Lower lobe of right lung (tissue), 2 donors: Measurements from ENCODE around the gene TXNDC2. TPM values are rescaled to one million over a fixed set of nuclear protein-coding genes. Genes with fewer than 3 reads are reported as not detected.

Experiments used
- ATAC-seq, 2 donors: fragments of 200-7000 bp; cut with Tn5 transposase; one replicate each; pipeline ENCODE4 v1.9.1; 2020 to 2022; ENCODE audit warnings: mild to moderate bottlenecking in 2 of 2, moderate library complexity in 2 of 2
- DNase-seq: peaks from one replicate; pipeline ENCODE4 v3.0.0-alpha.2; 2020
- H3K27ac ChIP-seq: fragments of 200-600 bp; one replicate; pipeline ENCODE4 v1.8.0; 2022
- H3K27me3 ChIP-seq: fragments of 200-600 bp; one replicate; pipeline ENCODE4 v1.8.0; 2022; ENCODE audit warnings: low read depth
- H3K36me3 ChIP-seq: fragments of 200-600 bp; one replicate; pipeline ENCODE4 v1.8.0; 2022; ENCODE audit warnings: mild to moderate bottlenecking
- H3K4me1 ChIP-seq: fragments of 200-600 bp; one replicate; pipeline ENCODE4 v1.8.0; 2022
- H3K4me3 ChIP-seq: fragments of 200-600 bp; one replicate; pipeline ENCODE4 v1.8.0; 2022; ENCODE audit warnings: mild to moderate bottlenecking
- H3K9me3 ChIP-seq: fragments of 200-600 bp; one replicate; pipeline ENCODE4 v1.8.0; 2022
- CTCF ChIP-seq: fragments of 200-600 bp; IDR thresholded peaks from one replicate; pipeline ENCODE4 v1.8.0; 2022; ENCODE audit warnings: antibody characterized with exemption, mild to moderate bottlenecking
- intact Hi-C: fragments of 100-400 bp; cut with DNase I; formaldehyde crosslinking; loops from one replicate; pipeline ENCODE4 v1.11.0; 2022
- total RNA-seq: library from RNA; stranded (reverse); fragmentation: NEBNext Ultra II Directional; extraction: Animal tissue kit (Norgen Biotek cat#: 25700); gene quantifications from one replicate; pipeline ENCODE4 v1.2.1, GENCODE V29; 2021
- donor health status: DM: no; HTN: yes; CAD: no; lungs with severe emphysema.

Gene TXNDC2
- total RNA-seq, 1 donor from 2014 or later: 0.12 TPM

GRCh38 chr18:9878095-9878494 lies 7.7 kb upstream of the TXNDC2 start:
- H3K36me3 ChIP-seq: no peaks in the 10 kb centered on the region
- H3K4me3 ChIP-seq: no peak overlapping the region
- TF ChIP-seq CTCF: no peak
- no peak for ATAC-seq
- peaks cover 14% of the 10 kb centered on the region for H3K4me1 ChIP-seq
- intact Hi-C loops: no loop called here
- no peaks in the 10 kb centered on the region for H3K9me3 ChIP-seq
- DNase-seq: no peak
- no peak overlapping the region for H3K27ac ChIP-seq
- H3K27me3 ChIP-seq: no peaks in the 10 kb centered on the region

- ATAC-seq (no peak), DNase-seq (no peak)
- H3K4me1 ChIP-seq: peaks cover 14% of the 10 kb centered on the region
- intact Hi-C loops: no loop called here
- no peaks in the 10 kb centered on the region for H3K27me3 ChIP-seq
- H3K36me3 ChIP-seq: no peaks in the 10 kb centered on the region
- H3K27ac ChIP-seq: no peak overlapping the region
- no peak for TF ChIP-seq CTCF
- no peaks in the 10 kb centered on the region for H3K9me3 ChIP-seq
- H3K4me3 ChIP-seq: no peak overlapping the region
Measured at GRCh38 chr18:9878783-9879242, 7.0 kb upstream of the TXNDC2 start.

GRCh38 chr18:9884090-9884489 lies 1.7 kb upstream of the TXNDC2 start:
- Histone ChIP-seq H3K4me3 (no peak overlapping the region), H3K9me3 (no peaks in the 10 kb centered on the region), H3K36me3 (no peaks in the 10 kb centered on the region), H3K4me1 (no peaks in the 10 kb centered on the region), H3K27ac (no peak overlapping the region), H3K27me3 (no peaks in the 10 kb centered on the region)
- intact Hi-C loops: no loop called here
- TF ChIP-seq CTCF: no peak
- DNase-seq (no peak), ATAC-seq (no peak)

- Histone ChIP-seq H3K27ac (no peak overlapping the region), H3K36me3 (no peaks in the 10 kb centered on the region), H3K9me3 (no peaks in the 10 kb centered on the region), H3K4me3 (no peak overlapping the region), H3K27me3 (no peaks in the 10 kb centered on the region), H3K4me1 (no peaks in the 10 kb centered on the region)
- DNase-seq (no peak), ATAC-seq (no peak)
- TF ChIP-seq CTCF: no peak
- intact Hi-C loops: no loop called here
Measured at GRCh38 chr18:9884532-9885140, 1.1 kb upstream of the TXNDC2 start.

GRCh38 chr18:9886005-9886348 lies 204 bp downstream of the TXNDC2 start:
- Histone ChIP-seq H3K27ac (no peak overlapping the region), H3K4me3 (no peak overlapping the region), H3K36me3 (no peaks in the 10 kb centered on the region), H3K9me3 (no peaks in the 10 kb centered on the region), H3K4me1 (no peaks in the 10 kb centered on the region), H3K27me3 (no peaks in the 10 kb centered on the region)
- DNase-seq (no peak), ATAC-seq (no peak)
- intact Hi-C loops: no loop called here
- no peak for TF ChIP-seq CTCF

GRCh38 chr18:9887992-9888391 lies 2.2 kb downstream of the TXNDC2 start:
- Histone ChIP-seq H3K9me3 (no peaks in the 10 kb centered on the region), H3K36me3 (no peaks in the 10 kb centered on the region), H3K4me1 (no peaks in the 10 kb centered on the region), H3K27me3 (no peaks in the 10 kb centered on the region), H3K4me3 (no peak overlapping the region), H3K27ac (no peak overlapping the region)
- intact Hi-C loops: no loop called here
- DNase-seq (no peak), ATAC-seq (no peak)
- TF ChIP-seq CTCF: no peak
